Stomach smooth muscle (tissue), 2 donors: ENCODE measurements around the gene ZBTB16.
A peak's percentile ranks its signal among the peaks of the same experiment; 100 is the strongest.

Experiments used
- H3K27ac ChIP-seq: one replicate; pipeline ENCODE4 v1.7.0; 2013; ENCODE audit warnings: mild to moderate bottlenecking, low read length, inconsistent platforms
- H3K27me3 ChIP-seq, 2 donors: one replicate each; pipeline ENCODE4 v1.7.0; 2013; ENCODE audit warnings: low read length in 2 of 2; ENCODE audit not compliant: insufficient read depth in 2 of 2, control insufficient read depth in 1 of 2
- H3K36me3 ChIP-seq, 2 donors: one replicate each; pipeline ENCODE4 v1.7.0; 2013; ENCODE audit warnings: low read length in 2 of 2; ENCODE audit not compliant: control insufficient read depth in 2 of 2, insufficient read depth in 2 of 2
- H3K4me1 ChIP-seq: one replicate; pipeline ENCODE4 v1.7.0; 2013; ENCODE audit warnings: low read length; ENCODE audit not compliant: control insufficient read depth, insufficient read depth
- H3K4me3 ChIP-seq, 2 donors: one replicate each; pipeline ENCODE4 v1.7.0; 2013; ENCODE audit warnings: low read length in 2 of 2
- H3K9ac ChIP-seq, 2 donors: one replicate each; pipeline ENCODE4 v1.7.0; 2013; ENCODE audit warnings: low read length in 2 of 2, mild to moderate bottlenecking in 1 of 2
- H3K9me3 ChIP-seq, 2 donors: one replicate each; pipeline ENCODE4 v1.7.0; 2013; ENCODE audit warnings: low read length in 2 of 2; ENCODE audit not compliant: control insufficient read depth in 2 of 2
- donor health status: healthy.
- donor health status: Pancreatic carcinoma.

Gene ZBTB16

GRCh38 chr11:114174712-114175495, 115.4 kb downstream of the ZBTB16 start:
- H3K36me3 ChIP-seq: no peaks in the 10 kb centered on the region
- peak overlapping the region in 1 of 2 donors; percentile 40 for H3K4me3 ChIP-seq
- H3K27me3 ChIP-seq: no peaks in the 10 kb centered on the region
- peaks cover 97% of the 10 kb centered on the region for H3K4me1 ChIP-seq
- no peaks in the 10 kb centered on the region for H3K9me3 ChIP-seq
- H3K9ac ChIP-seq: no peak overlapping the region
- H3K27ac ChIP-seq: peak overlapping the region; percentile 100

GRCh38 chr11:114175706-114176105, 116.2 kb downstream of the ZBTB16 start:
- H3K4me1 ChIP-seq: peaks cover 97% of the 10 kb centered on the region
- H3K4me3 ChIP-seq: no peak overlapping the region
- no peaks in the 10 kb centered on the region for H3K36me3 ChIP-seq
- no peak overlapping the region for H3K9ac ChIP-seq
- H3K27me3 ChIP-seq: no peaks in the 10 kb centered on the region
- no peaks in the 10 kb centered on the region for H3K9me3 ChIP-seq
- peak overlapping the region; percentile 100 for H3K27ac ChIP-seq

- Histone ChIP-seq H3K9ac (peak overlapping the region in 1 of 2 donors; percentile 36), H3K27ac (peak overlapping the region; percentile 100), H3K4me3 (peak overlapping the region in 1 of 2 donors; percentile 15), H3K4me1 (peaks cover 96% of the 10 kb centered on the region), H3K27me3 (no peaks in the 10 kb centered on the region), H3K9me3 (no peaks in the 10 kb centered on the region), H3K36me3 (no peaks in the 10 kb centered on the region)
These were observed 116.8 kb downstream of the ZBTB16 start for GRCh38 chr11:114176321-114176720.

- Histone ChIP-seq H3K27me3 (no peaks in the 10 kb centered on the region), H3K4me1 (peaks cover 91% of the 10 kb centered on the region), H3K4me3 (peak overlapping the region; percentile 34 to 49), H3K36me3 (no peaks in the 10 kb centered on the region), H3K9me3 (no peaks in the 10 kb centered on the region), H3K9ac (peak overlapping the region; percentile 82 to 90), H3K27ac (peak overlapping the region; percentile 100)
These were observed 119.1 kb downstream of the ZBTB16 start for GRCh38 chr11:114178656-114179055.

- H3K27ac ChIP-seq: peak overlapping the region; percentile 100
- peak overlapping the region; percentile 82 to 93 for H3K9ac ChIP-seq
- H3K9me3 ChIP-seq: no peaks in the 10 kb centered on the region
- H3K4me1 ChIP-seq: peaks cover 85% of the 10 kb centered on the region
- no peaks in the 10 kb centered on the region for H3K36me3 ChIP-seq
- H3K4me3 ChIP-seq: peak overlapping the region; percentile 2 to 67
- no peaks in the 10 kb centered on the region for H3K27me3 ChIP-seq
These were observed 119.9 kb downstream of the ZBTB16 start for GRCh38 chr11:114179234-114179941.

GRCh38 chr11:114180301-114181055, 121.0 kb downstream of the ZBTB16 start:
- Histone ChIP-seq H3K4me3 (peak overlapping the region; percentile 37 to 67), H3K36me3 (peaks cover 0 to 4% of the 10 kb centered on the region in 2 donors), H3K27ac (peak overlapping the region; percentile 100), H3K9ac (peak overlapping the region; percentile 74 to 93), H3K27me3 (no peaks in the 10 kb centered on the region), H3K4me1 (peaks cover 74% of the 10 kb centered on the region), H3K9me3 (no peaks in the 10 kb centered on the region)

GRCh38 chr11:114181195-114181594, 121.7 kb downstream of the ZBTB16 start:
- Histone ChIP-seq H3K36me3 (peaks cover 0 to 6% of the 10 kb centered on the region in 2 donors), H3K27ac (peak overlapping the region; percentile 100), H3K9ac (no peak overlapping the region), H3K4me1 (peaks cover 71% of the 10 kb centered on the region), H3K27me3 (no peaks in the 10 kb centered on the region), H3K9me3 (no peaks in the 10 kb centered on the region), H3K4me3 (no peak overlapping the region)

- no peak overlapping the region for H3K4me3 ChIP-seq
- no peaks in the 10 kb centered on the region for H3K27me3 ChIP-seq
- peaks cover 1 to 8% of the 10 kb centered on the region in 2 donors for H3K36me3 ChIP-seq
- peak overlapping the region; percentile 100 for H3K27ac ChIP-seq
- H3K4me1 ChIP-seq: peaks cover 65% of the 10 kb centered on the region
- no peak overlapping the region for H3K9ac ChIP-seq
- H3K9me3 ChIP-seq: no peaks in the 10 kb centered on the region
These were observed 122.2 kb downstream of the ZBTB16 start for GRCh38 chr11:114181752-114182151.

- H3K4me3 ChIP-seq: peak overlapping the region in 1 of 2 donors; percentile 40
These were observed 123.0 kb downstream of the ZBTB16 start for GRCh38 chr11:114182471-114183043.

GRCh38 chr11:114183044-114183511, 123.6 kb downstream of the ZBTB16 start:
- Histone ChIP-seq H3K9ac (peak overlapping the region; percentile 51 to 61), H3K27ac (peak overlapping the region; percentile 100), H3K9me3 (no peaks in the 10 kb centered on the region), H3K4me1 (peaks cover 53% of the 10 kb centered on the region), H3K27me3 (no peaks in the 10 kb centered on the region), H3K36me3 (peaks cover 10 to 18% of the 10 kb centered on the region in 2 donors), H3K4me3 (peak overlapping the region in 1 of 2 donors; percentile 40)

More at GRCh38 chr11:114182471-114183043, 123.0 kb downstream of the ZBTB16 start:
- Histone ChIP-seq H3K27ac (peak overlapping the region; percentile 100), H3K4me1 (peaks cover 57% of the 10 kb centered on the region), H3K9ac (peak overlapping the region; percentile 51 to 61), H3K9me3 (no peaks in the 10 kb centered on the region), H3K36me3 (peaks cover 9 to 16% of the 10 kb centered on the region in 2 donors), H3K27me3 (no peaks in the 10 kb centered on the region)
